ENCODE results near the gene CD151.

CD151 gene

DNA sequence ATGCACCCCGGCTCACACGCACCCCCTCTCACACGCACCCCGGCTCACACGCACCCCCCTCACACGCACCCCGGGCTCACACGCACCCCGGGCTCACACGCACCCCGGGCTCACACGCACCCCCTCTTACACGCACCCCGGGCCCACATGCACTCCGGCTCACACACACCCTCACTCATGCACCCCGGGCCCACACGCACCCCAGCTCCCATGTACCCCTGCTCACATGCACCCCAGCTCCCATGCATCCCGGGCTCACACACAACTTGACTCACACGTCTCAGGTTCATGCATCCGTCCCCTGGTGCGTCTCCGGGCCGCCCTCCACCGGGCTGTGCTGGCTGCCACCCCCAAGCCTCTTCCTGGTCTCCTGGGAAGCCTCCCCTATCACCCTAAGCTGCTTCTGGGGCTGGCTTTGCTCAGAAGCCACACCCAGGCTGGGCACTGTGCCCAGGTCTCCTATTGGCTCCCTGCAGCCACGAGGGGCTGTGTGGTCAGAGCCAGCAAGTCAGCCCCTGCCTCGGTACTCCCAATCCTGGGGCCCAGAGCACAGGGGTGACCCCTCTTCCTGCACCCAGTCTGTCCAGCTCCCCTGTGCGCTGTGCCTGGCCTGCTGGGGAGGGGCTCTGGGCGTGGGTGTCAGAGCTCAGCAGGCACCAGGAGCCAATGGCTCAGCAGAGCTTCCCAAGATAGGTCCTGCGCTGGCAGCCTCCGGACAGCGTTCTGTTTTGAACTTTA, 26.8 kb downstream of the CD151 start:
- FAIRE-seq = peak; percentile 33

DNA sequence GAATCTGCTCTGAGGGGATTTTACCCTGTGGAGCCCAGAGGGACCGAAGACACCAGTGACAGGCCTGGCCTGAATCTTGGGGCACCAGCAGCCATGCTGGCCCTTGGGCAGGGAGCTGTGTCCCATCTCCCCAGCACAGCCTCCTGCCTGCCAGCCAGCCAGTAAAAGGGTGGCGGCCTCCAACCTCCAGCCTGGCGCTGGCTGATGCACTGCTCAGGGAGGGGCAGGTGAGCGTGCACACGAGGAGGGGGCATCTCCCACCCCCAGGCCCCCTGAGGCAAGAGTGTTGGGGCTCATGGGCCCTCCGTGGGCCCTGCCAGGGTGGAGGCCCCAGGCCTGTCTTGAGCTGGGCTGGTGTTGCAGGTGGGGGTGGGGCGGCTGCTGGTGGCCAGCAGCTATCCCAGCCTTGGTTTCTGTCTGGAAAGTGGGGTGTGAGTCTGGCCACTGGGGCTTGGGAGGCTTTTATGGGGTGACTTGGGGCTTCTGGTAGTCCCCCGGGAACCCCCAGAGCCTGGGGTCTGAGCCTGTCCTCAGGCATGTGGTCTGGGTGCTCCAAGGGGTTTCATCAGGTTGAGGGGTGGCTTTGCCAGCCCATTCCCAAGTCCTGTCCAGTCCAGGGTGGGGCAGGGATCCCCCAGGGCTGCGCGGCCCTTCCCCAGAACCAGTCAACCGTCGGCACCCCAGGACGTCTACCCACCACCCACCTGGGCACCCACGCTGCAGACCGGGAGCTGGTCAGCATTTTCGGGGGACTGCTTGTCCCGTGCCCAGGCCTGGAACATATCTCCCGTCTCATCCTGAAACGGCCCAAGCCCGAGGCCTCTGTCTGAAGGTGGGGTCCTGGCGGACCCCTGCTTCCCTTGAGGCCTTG, 27.7 kb downstream of the CD151 start:
- no peak for FAIRE-seq

DNA sequence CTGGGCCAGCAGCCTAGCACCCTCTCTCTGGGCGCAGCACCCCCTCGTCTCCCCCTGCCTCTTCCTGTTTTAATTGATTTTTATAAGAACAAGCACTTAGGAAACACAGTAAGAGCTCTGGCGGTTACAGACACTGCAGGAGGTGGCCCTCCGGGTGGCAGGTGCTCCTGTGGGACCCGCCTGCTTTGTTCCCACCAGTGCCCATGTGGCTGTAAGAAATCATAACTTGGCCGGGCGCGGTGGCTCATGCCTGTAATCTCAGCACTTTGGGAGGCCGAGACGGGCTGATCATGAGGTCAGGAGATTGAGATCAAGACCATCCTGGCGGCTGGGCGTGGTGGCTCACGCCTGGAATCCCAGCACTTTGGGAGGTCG, 28.3 kb downstream of the CD151 start:
- no peak for FAIRE-seq

DNA sequence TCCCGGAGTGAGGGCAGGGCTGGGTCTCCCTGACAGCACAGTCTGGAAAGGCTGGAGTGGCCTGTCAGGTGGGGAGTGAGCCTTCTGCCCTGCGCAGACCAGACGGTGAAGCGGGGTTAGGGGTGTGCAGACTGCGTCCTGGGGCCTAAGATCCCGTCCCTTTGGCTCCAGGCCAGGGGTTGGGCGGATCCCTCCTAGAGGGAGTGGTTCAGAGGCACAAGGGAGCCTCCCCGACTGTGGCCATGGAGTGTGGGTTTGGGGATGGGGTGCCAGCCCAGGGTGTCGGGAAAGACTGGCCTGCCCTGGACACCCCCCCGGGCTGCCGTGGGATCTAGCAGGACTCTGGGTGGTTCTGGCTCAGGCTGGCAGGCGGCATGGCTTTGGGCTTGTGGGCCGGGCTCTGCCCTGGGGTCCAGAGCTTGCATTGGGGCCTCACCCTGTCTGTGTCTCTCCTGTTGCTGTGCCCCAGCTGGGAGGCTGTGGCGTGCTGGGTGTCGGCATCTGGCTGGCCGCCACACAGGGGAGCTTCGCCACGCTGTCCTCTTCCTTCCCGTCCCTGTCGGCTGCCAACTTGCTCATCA, 29.4 kb downstream of the CD151 start:
- no peak for FAIRE-seq

DNA sequence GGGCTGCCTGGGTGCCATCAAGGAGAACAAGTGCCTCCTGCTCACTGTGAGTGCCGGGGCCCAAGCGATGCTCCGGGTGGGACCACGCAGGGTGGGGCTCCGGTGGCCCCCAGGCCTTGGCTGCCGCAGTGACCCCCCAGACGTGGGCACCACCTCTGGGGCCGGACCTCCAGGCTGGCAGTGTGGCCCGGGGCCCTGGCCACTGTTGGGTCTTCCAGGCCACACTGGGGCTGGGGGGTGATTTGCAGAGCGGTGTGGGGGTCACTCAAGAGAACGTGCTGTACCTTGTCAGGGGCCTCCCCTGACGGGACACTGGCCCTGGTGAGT, 29.9 kb downstream of the CD151 start:
- no peak for FAIRE-seq

DNA sequence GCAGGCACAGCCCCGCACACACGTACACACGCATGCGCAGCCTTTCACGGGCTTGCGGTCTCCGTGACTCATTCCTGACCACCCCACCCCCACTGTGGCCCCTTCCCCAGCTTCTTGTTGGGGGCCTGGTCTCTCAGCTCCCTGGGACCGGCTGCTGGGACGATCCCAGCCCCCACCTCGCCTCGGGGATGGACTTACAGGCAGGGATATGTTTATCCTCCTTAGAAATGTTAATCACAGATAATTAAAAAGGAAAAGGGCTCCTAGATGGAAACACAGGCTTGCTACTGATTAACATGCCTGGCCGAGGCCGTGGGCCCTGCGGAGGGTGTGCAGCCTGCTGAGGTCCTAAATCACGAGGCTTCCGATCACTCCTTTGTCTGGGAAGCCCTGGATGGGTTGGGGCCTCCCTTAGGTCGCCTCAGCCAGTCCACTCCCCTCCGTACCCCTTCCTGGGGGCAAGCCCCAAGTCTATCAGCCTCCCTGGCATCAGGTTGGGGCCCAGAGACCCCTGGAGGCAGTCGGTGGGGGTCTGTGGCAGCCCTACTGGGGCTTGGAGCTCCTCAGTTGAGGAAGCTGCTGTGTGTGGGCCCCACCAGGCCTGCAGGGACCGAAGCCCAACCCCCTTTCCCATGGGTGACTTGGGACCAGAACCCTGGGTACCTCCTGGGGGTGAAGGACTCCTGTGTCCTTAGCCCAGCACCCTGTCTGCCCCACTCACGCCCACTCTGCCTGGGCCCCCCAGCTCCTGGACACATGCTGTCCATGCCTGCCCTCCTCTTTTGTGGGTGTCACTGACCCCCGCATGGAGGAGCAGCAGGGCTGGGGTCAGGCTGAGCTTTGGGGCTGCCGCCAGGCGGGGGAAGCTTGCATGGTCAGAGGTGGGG, 30.5 kb downstream of the CD151 start:
- no peak for FAIRE-seq

DNA sequence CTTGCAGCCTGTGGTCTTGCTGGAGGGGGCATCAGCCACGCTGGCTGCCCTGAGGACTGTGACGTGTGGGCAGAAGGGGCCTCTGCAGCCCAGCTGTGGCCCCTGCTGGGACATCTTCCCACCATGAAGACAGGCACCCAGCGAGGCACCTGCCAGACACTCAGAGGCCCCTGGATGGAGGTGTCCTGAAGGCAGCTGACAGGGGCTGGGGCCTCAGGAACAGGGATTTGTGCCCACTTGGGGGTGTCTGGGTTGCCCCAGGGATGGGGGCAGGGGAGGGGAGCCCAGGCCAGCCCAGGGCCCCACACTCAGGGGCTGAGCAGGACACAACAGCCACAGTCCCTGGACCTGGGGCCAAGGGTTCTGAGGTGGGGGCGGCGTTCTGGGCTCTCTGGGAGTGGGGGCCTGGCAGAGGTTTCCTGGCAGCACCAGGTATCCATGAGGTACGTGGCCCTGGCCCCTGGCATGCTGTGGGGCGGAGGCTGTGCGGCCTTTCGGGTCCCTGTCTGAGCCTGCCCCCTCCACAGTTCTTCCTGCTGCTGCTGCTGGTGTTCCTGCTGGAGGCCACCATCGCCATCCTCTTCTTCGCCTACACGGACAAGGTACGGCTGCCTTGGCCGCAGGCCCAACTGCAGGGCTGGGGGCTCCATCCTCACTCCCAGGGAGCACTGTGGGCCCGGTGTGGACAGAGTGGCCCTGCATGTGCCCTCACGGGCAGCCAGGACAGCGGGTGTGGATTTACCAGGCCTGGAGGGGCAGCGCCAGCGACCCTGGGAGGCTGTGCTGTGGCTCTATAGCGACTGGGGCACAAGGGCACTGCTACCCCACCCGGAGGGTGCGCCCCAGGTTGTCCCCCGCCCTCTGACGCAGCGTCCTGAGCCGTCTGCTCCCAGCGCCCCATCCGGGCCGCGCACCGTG, 31.4 kb downstream of the CD151 start:
- FAIRE-seq = no peak

DNA sequence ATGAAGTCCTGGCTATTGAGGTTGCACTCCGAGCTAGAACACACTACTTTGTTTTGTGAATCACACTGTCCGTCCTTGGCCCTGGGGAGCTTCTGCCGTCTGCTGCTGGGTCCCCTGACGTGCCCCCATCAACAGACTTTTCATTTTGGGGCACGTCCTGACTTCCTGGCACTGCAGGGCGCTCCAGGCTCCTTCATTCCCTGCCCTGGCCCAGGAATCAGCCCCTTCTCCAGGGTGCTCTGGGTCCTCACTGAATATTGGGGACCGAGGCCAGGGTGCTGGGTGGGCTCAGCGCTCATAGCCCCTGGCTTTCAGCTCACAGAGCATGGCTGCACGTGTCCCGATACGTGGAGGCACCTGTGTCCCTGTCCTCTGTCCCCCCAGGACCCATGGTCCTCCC, 32.1 kb downstream of the CD151 start:
- FAIRE-seq = no peak

DNA sequence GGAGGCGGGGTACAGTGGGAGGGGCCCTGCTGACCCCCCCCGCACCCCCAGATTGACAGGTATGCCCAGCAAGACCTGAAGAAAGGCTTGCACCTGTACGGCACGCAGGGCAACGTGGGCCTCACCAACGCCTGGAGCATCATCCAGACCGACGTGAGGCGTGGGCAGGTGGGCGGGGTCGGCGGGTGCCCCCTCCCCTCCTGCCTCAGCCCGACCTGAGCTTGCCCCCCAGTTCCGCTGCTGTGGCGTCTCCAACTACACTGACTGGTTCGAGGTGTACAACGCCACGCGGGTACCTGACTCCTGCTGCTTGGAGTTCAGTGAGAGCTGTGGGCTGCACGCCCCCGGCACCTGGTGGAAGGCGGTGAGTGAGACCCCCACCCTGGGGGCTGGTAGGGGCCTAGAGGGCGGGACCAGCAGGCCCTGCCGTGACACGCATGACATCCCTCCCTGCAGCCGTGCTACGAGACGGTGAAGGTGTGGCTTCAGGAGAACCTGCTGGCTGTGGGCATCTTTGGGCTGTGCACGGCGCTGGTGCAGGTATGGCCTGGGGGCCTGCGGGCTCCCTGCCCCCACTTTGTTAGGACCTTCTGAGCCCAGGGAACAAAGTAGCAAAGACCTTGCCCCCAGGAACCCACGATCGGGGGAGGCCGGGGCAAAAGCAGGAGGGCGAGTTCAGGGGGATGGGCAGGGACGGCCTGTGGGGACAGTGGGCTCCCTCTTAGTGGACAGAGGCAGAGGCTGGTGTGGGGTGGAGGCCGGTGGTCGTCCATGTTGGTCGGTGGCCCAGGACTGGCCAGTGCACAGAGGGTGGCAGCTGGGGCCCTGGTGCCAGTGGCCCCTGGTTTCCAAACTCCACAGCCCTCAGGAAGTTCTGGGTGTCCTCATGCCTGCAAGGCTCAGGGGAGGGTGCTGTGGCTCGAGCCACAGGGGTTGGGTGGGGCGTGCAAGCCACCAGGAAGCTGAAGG, 33.0 kb downstream of the CD151 start:
- FAIRE-seq = no peak

DNA sequence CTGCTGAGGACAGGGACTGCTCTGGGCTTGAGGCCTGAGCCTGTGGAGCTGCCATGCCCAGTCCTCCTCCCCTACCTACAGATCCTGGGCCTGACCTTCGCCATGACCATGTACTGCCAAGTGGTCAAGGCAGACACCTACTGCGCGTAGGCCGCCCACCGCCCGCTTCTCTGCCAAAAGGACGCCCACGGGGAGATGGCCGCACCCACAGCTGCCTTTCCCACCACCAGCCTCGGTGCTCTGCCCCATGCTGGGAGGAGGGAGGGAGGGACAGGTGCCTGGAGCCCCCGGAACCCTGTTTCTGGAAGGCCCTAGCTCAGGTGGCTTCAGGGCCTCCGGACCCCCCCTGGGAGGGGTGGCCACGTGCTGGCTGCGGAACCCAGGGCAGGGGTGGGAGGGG, 33.7 kb downstream of the CD151 start:
- no peak for FAIRE-seq

DNA sequence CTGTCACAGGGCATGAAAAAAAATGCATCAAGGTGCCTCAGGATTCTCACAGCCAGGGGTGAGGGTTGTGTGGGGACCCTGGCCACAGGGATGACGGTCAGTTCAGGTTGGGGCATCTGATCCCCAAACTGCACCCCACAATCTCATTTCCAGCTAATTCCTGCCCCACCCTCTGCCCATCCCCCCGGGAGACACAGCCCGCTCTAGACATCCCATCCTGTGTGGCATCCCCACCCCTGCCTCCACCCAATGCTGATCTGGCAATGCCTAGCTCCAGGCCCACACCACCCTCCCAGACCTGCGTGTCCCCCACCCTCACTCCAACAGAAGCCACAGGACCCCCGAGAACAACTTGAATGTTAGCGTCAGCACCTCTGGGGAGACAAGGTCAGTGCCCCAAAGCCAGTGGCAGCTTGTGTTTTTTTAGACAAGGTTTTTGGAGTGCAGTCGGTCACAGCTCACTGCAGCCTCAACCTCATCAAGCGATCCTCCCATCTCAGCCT, 35.2 kb downstream of the CD151 start:
- FAIRE-seq = no peak

DNA sequence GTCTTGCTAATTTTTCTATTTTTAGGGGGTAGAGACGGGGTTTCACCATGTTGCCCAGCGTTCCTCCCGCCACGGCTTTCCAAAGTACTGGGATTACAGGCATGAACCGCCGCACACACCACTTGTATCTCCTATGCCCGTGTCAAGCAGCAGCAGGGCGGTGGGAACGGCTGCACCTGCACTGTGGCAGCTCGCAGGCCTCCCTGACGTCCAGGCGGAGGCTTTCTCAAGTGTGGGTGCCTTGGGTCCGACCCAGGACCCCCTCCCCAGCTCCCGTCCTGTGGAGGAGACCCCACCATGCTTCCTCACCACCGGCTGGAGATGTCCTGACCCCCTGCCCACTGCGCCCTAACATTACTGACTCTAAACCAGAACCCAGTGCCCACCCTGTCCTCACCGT, 35.6 kb downstream of the CD151 start:
- FAIRE-seq = no peak

DNA sequence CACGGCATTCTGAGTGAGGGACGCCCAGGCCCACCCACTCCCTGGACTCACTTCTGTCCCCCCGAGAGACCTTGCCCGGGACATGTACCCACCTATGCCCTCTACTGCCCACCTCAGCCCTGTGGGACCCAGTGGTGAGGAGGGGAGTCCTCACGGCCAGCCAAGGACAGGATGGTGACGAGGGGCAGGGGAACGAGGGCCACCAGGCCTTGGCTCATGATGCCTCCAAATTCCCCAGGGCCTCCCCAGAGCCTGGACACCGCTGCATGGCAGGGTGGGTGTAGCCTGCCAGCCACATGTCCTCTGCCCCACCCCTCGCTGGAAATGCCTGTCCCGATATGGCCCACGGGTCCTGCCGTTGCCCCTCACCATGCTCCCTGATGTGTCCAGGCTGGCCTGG, 36.0 kb downstream of the CD151 start:
- no peak for FAIRE-seq

DNA sequence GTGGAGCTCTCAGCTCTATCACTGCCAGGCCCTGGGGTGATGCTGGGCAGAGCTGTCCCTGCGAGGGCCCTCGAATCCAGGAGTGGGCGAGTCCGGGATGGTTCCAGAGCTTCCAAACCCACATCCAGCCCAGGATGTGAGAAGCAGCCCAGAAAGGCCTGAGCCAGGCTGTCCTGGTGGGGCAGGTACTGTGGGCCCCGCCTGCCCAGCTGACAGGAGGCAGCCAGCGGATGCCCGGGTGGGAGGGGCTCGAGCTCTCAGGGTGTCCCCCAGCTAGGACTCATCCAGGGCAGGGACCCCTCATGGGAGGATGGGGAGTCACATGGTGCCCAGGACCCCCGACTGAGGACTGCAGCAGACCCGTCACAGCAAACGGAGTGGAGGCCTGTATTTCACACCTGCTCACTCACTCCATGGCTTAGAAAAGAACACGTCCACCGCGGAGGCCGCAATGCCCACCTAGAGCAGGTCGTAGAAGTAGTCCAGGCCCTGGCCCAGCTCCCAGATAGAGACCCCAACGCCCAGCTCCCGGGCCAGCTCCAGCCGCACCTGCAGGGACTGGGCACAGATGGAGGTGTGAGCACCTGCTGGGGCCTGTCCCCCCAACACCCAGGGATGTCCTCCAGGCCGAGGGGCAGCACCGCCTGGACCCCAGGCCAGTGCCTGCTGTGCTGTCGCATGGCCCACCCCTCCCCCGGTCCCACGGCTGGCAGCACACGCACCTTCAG, 36.8 kb downstream of the CD151 start:
- FAIRE-seq = no peak

DNA sequence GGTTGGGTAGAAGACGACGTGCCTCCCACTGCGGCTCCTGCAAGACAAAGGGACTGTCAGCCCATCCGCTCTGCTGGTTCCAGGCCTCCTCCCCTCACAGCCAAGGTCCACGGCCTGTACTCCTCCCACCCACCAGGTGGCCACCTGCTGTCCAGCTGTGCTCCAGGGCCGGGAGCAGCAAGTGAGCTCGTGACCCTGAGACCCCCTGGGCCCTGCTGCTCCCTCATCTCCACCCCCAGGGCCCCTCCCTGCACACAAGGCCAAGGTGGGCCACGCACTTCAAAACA, 37.3 kb downstream of the CD151 start:
- no peak for FAIRE-seq

DNA sequence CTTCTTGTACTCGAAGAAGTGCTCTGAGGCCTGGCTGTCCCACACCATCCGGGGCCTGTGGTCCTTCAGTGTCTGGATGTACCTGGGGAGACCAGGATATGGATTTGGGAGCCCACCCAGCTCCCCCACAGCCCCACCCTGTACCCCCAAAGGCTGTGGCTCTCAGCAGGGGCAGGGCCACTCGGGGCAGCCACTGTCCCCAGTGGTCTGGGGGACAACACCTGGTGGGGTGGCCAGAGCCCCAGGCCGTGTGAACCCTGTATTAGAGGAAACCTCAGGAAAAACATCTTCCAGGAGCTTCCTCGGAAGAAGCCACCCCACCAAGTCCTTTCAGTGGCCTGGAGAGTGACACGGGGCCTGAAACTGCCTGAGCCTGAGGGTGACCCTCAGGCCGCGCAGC, 37.7 kb downstream of the CD151 start:
- FAIRE-seq = no peak

DNA sequence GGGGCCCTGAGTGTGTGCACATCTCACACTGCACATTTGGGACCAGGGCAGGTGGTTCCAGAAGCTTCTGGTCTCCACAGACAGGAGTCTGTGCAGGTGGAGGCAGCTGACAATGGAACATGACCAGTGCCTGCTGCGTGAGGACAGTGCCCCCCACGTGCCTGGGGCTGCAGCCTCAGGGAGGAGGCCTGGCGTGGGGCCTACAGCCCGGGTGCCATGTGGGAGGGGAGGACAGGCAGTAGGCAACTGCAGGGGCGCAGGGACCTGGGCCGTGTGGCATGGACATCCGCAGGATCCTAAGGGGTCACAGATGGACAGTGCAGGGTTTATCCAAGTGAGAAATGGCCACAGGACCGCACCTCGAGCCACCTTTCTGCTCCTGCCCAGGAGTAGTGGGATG, 38.7 kb downstream of the CD151 start:
- no peak for FAIRE-seq

DNA sequence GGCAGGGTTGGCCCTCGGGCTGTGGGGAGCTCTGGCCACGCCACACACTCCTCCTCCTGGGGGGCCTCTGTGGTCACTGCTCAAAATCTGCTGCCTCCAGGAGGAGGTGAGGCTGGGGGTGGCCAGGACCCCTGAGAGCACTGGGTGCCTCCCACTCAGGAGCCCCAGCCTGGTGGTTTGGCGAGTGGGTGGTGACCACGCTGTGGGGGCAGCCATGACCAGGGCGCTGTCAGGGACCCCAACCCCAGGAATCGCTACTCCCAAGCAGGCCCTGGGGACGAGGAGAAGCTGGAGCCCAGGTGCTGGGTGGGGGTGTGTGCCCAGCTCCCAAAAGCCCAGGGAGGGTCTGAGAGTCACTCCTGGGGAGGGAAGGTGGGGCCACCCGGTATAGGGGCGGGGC, 40.0 kb downstream of the CD151 start:
- FAIRE-seq = no peak

DNA sequence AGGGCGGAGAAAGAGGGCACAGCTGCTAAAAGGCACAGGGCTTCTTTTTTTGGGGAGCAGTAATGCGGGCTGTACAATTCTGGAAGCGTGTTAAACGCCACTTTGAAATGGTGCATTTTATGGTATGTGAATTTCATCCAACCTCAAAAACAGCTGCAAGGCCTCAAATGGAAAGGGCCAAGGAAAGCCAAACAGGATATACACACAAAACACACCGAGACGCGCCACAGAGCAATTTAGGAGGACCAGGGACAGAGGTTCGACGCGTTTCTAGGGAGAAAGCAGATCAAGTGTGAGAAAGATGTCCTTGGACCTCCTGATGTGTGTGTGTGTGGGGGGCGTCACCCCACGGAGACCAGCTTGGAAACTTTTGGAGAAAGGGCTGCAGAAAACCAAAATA, 41.0 kb downstream of the CD151 start:
- no peak for FAIRE-seq

DNA sequence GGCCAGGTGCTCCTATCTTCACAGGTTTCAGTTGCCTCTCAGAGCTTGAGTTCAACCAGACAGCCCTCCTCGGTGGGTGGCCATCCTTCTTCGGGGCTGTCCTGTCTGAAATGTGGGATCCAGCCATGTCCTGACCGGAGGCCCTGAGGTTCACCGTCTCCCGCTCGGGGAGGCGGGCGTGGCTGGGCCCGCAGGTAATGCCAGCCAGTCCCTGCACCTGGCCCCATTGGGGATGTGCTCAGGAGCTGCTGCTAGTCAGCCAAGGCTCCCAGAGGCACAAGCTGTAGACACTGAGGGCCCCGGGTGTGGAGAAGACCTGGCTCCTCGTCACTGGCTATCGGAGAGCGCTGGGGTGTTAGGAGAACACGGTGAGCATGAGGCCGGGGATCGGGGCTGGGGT, 42.5 kb downstream of the CD151 start:
- no peak for FAIRE-seq
